Measurements from ENCODE around the gene GNGT2.

Gene GNGT2

GRCh38 chr17:49162866-49163265 lies 47.5 kb downstream of the GNGT2 start:
- no peak for DNase-seq

DNA sequence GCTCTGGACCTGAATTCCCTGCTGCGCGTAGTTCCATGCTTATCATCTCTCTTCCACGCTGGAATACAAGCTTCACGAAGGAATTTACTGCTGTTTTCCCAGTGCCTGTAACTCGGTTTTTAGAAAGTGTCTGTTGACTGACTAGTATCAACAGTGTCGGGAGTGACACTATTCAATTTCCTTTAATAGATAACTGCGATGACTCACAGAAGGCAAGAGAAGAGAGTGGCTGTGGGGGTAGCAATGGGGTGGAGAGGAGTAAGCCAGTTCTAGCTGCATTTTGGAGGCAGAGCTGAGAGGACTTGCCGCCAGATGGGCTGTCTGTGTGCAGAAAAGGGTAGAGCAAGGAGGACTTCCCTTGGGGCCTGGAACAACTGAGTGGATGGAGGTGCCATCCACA lies 52.6 kb downstream of the GNGT2 start:
- DNase-seq, result no peak

DNA sequence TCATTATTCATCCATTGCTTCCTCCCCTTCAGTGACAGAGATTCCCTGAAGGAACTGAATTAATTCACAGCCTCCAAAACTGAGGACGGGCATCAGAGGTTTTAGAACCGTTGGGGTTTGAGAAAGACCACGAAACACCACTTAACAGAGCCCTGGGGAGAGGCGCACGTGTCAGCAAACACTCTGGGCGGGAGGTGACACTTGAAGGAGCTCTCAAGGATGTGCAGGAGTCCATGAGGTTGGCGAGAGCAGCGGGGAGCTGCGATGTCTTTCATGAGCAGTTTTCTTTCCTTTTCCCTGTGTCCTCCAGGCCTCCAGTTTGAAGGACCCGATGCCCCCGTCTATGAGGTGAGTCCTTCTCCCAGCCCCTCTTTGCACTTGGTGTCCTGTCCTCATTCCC lies 54.1 kb downstream of the GNGT2 start:
- no peak for DNase-seq

Measured in DMS 273 treated with DMSO at 0.1 percent for 48 hours (cell line).